Neural cell (in vitro differentiated cells): ENCODE data around the gene MAP1LC3A. TPM values are rescaled to one million over a fixed set of nuclear protein-coding genes. Genes with fewer than 3 reads are reported as not detected.

ENCODE experiments used
- H2AFZ ChIP-seq: fragments of 200-600, 300-800 bp; sonication (generic), shearing (Covaris generic); 2 replicates; pipeline ENCODE4 v1.6.0; 2014; ENCODE audit warnings: low read depth, mild to moderate bottlenecking, antibody characterized with exemption, low read length, moderate library complexity
- H3F3A ChIP-seq: fragments of 200-600 bp; shearing (Covaris generic); 2 replicates; pipeline ENCODE4 v1.6.1; 2016; ENCODE audit warnings: mild to moderate bottlenecking, moderate library complexity, mixed read lengths, antibody characterized with exemption, low read length; ENCODE audit not compliant: insufficient read depth, poor library complexity, severe bottlenecking
- H3K27ac ChIP-seq: fragments of 200-600, 300-800 bp; sonication (generic), shearing (Covaris generic); 2 replicates; pipeline ENCODE4 v1.5.1; 2014; ENCODE audit warnings: mild to moderate bottlenecking, low read length, moderate library complexity
- H3K27me3 ChIP-seq: fragments of 300-800, 200-600 bp; sonication (generic), shearing (Covaris generic); 2 replicates; pipeline ENCODE4 v1.6.0; 2014; ENCODE audit warnings: mild to moderate bottlenecking, low read depth, low read length, moderate library complexity; ENCODE audit not compliant: insufficient read depth
- H3K36me3 ChIP-seq: fragments of 300-800, 200-600 bp; sonication (generic), shearing (Covaris generic); 2 replicates; pipeline ENCODE4 v1.5.1; 2014; ENCODE audit warnings: mild to moderate bottlenecking, antibody characterized with exemption, low read length, moderate library complexity; ENCODE audit not compliant: insufficient read depth
- H3K4me2 ChIP-seq: fragments of 300-800, 200-600 bp; sonication (generic), shearing (Covaris generic); 2 replicates; pipeline ENCODE4 v1.6.0; 2014; ENCODE audit warnings: mild to moderate bottlenecking, low read length
- H3K4me3 ChIP-seq: fragments of 300-800, 200-600 bp; sonication (generic), shearing (Covaris generic); 2 replicates; pipeline ENCODE4 v1.5.1; 2014; ENCODE audit warnings: mild to moderate bottlenecking, low read length, moderate library complexity
- H3K79me2 ChIP-seq: fragments of 200-600 bp; shearing (Covaris generic); replicated peaks from 2 replicates; pipeline ENCODE4 v1.6.0; 2014; ENCODE audit warnings: mild to moderate bottlenecking, low read length, moderate library complexity; ENCODE audit not compliant: insufficient read depth
- H3K9ac ChIP-seq: fragments of 300-800, 200-600 bp; sonication (generic), shearing (Covaris generic); 2 replicates; pipeline ENCODE4 v1.6.1; 2016; ENCODE audit warnings: mild to moderate bottlenecking, low read length, mixed read lengths
- H3K9me2 ChIP-seq: fragments of 200-600 bp; shearing (Covaris generic); 2 replicates; pipeline ENCODE4 v1.6.1; 2016; ENCODE audit warnings: mild to moderate bottlenecking, low read length, mixed read lengths; ENCODE audit not compliant: insufficient read depth
- H3K9me3 ChIP-seq: fragments of 200-600, 300-800 bp; sonication (generic), shearing (Covaris generic); 2 replicates; pipeline ENCODE4 v1.6.1; 2016; ENCODE audit warnings: mild to moderate bottlenecking, mixed run types, low read length, moderate library complexity, mixed read lengths
- H4K20me1 ChIP-seq: fragments of 200-600 bp; shearing (Covaris generic); 2 replicates; pipeline ENCODE4 v1.6.1; 2016; ENCODE audit warnings: mild to moderate bottlenecking, mixed run types; ENCODE audit not compliant: insufficient read depth
- CTCF ChIP-seq: fragments of 450-650 bp; IDR thresholded peaks from 2 replicates; pipeline ENCODE4 v1.5.1; 2014; ENCODE audit warnings: antibody characterized with exemption, mild to moderate bottlenecking, moderate library complexity; ENCODE audit not compliant: poor library complexity, severe bottlenecking
- EP300 ChIP-seq: fragments of 450-650 bp; conservative IDR thresholded peaks from 2 replicates; pipeline ENCODE4 v1.6.1; 2014; ENCODE audit warnings: antibody characterized with exemption, mild to moderate bottlenecking, moderate library complexity; ENCODE audit not compliant: poor library complexity, severe bottlenecking
- EZH2 ChIP-seq: fragments of 200-600, 300-800 bp; shearing (Covaris generic), sonication (generic); IDR thresholded peaks from 2 replicates; pipeline ENCODE4 v1.6.1; 2014; ENCODE audit warnings: antibody characterized with exemption, low read length, borderline replicate concordance, mild to moderate bottlenecking; ENCODE audit not compliant: insufficient read depth, poor library complexity, severe bottlenecking
- MXI1 ChIP-seq: fragments of 450-650 bp; conservative IDR thresholded peaks from 2 replicates; pipeline ENCODE4 v1.6.1; 2014; ENCODE audit warnings: antibody characterized with exemption, mild to moderate bottlenecking; ENCODE audit not compliant: poor library complexity, severe bottlenecking
- POLR2AphosphoS5 ChIP-seq: IDR thresholded peaks from 2 replicates; pipeline ENCODE4 v1.6.1; 2012
- RAD21 ChIP-seq: fragments of 450-650 bp; conservative IDR thresholded peaks from 2 replicates; pipeline ENCODE4 v1.6.1; 2014; ENCODE audit warnings: antibody characterized with exemption, mild to moderate bottlenecking, moderate library complexity
- REST ChIP-seq: IDR thresholded peaks from 2 replicates; pipeline ENCODE4 v1.6.1; 2012; ENCODE audit warnings: borderline replicate concordance
- SMC3 ChIP-seq: fragments of 450-650 bp; conservative IDR thresholded peaks from 2 replicates; pipeline ENCODE4 v1.6.1; 2014; ENCODE audit warnings: antibody characterized with exemption, mild to moderate bottlenecking, moderate library complexity; ENCODE audit not compliant: poor library complexity
- TAF1 ChIP-seq: IDR thresholded peaks from 2 replicates; pipeline ENCODE4 v1.6.1; 2012; ENCODE audit warnings: low read depth
- polyA plus RNA-seq: library from polyadenylated mRNA; depleted of rRNA; stranded (reverse); fragments of >200 nt; gene quantifications from 2 replicates; pipeline ENCODE4 v1.2.3, GENCODE V29; 2014

Gene MAP1LC3A
- polyA plus RNA-seq, 1 donor from 2014 or later = 56.2 TPM

GRCh38 chr20:34600892-34601653 lies 42.6 kb downstream of the MAP1LC3A start:
- H3K27me3 ChIP-seq = no peaks in the 10 kb centered on the region
- no peak overlapping the region for H3K9ac ChIP-seq
- TF ChIP-seq EZH2 (no peak), EP300 (no peak), TAF1 (no peak), REST (no peak), SMC3 (no peak), MXI1 (no peak), RAD21 (no peak), CTCF (no peak), POLR2AphosphoS5 (no peak)
- no peaks in the 10 kb centered on the region for H3K9me3 ChIP-seq
- no peak overlapping the region for H3K4me2 ChIP-seq
- H3K36me3 ChIP-seq = no peaks in the 10 kb centered on the region
- no peaks in the 10 kb centered on the region for H3K9me2 ChIP-seq
- H2AFZ ChIP-seq = no peak overlapping the region
- no peaks in the 10 kb centered on the region for H3K79me2 ChIP-seq
- H4K20me1 ChIP-seq = no peaks in the 10 kb centered on the region
- no peaks in the 10 kb centered on the region for H3F3A ChIP-seq
- no peak overlapping the region for H3K27ac ChIP-seq
- no peak overlapping the region for H3K4me3 ChIP-seq

GRCh38 chr20:34604980-34605788 lies 46.7 kb downstream of the MAP1LC3A start:
- no peak overlapping the region for H3K4me2 ChIP-seq
- no peaks in the 10 kb centered on the region for H3F3A ChIP-seq
- no peaks in the 10 kb centered on the region for H3K79me2 ChIP-seq
- no peaks in the 10 kb centered on the region for H3K36me3 ChIP-seq
- no peak overlapping the region for H3K9ac ChIP-seq
- no peaks in the 10 kb centered on the region for H3K9me2 ChIP-seq
- H2AFZ ChIP-seq = no peak overlapping the region
- H3K27ac ChIP-seq = no peak overlapping the region
- H3K27me3 ChIP-seq = no peaks in the 10 kb centered on the region
- H3K9me3 ChIP-seq = no peaks in the 10 kb centered on the region
- H3K4me3 ChIP-seq = no peak overlapping the region
- no peaks in the 10 kb centered on the region for H4K20me1 ChIP-seq
- TF ChIP-seq POLR2AphosphoS5 (no peak), CTCF (no peak), EZH2 (no peak), REST (no peak), TAF1 (no peak), RAD21 (no peak), MXI1 (no peak), SMC3 (no peak), EP300 (no peak)
